Measurements from ENCODE around the gene SPINT4.
"Not testable (repeated sequence)": the region's sequence is repeated elsewhere in the genome, so short reads cannot be mapped to it uniquely, and the experiment has no call there.

DNA sequence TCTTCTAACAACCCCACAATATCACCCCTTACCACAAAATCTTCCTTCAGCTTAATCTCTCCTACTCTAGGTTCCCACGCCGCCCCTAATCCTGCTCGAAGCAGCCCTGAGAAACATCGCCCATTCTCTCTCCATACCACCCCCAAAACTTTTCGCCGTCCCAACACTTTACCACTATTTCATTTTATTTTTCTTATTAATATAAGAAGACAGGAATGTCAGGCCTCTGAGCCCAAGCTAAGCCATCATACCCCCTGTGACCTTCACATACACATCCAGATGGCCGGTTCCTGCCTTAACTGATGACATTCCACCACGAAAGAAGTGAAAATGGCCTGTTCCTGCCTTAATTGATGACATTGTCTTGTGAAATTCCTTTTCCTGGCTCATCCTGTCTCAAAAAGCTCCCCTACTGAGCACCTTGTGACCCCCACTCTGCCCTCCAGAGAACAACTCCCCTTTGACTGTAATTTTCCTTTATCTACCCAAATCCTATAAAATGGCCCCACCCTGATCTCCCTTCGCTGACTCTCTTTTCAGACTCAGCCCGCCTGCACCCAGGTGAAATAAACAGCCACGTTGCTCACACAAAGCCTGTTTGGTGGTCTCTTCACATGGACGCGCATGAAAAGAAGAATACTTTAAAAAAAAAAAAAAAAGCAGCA, 42.6 kb downstream of the SPINT4 start:
- TF ChIP-seq, protein P1, sequence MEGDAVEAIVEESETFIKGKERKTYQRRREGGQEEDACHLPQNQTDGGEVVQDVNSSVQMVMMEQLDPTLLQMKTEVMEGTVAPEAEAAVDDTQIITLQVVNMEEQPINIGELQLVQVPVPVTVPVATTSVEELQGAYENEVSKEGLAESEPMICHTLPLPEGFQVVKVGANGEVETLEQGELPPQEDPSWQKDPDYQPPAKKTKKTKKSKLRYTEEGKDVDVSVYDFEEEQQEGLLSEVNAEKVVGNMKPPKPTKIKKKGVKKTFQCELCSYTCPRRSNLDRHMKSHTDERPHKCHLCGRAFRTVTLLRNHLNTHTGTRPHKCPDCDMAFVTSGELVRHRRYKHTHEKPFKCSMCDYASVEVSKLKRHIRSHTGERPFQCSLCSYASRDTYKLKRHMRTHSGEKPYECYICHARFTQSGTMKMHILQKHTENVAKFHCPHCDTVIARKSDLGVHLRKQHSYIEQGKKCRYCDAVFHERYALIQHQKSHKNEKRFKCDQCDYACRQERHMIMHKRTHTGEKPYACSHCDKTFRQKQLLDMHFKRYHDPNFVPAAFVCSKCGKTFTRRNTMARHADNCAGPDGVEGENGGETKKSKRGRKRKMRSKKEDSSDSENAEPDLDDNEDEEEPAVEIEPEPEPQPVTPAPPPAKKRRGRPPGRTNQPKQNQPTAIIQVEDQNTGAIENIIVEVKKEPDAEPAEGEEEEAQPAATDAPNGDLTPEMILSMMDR (IDR thresholded peaks at IDR 0.05), result not testable (repeated sequence)
- TF ChIP-seq POLR2AphosphoS5, POLR2A, EP300 (IDR thresholded peaks at IDR 0.05): not testable (repeated sequence)
